Stimulated activated CD8-positive, alpha-beta memory T cell treated with anti-CD3 and anti-CD28 coated beads, Interleukin-7, amount 100 ng/mL, for 1 hour (primary cell): Measurements from ENCODE around the gene CNTNAP5.

Experiments
- DNase-seq, 2 donors: peaks; one replicate each; pipeline ENCODE4 v3.0.0-alpha.2; 2020; ENCODE audit warnings: low read depth in 2 of 2

The CNTNAP5 gene

DNA sequence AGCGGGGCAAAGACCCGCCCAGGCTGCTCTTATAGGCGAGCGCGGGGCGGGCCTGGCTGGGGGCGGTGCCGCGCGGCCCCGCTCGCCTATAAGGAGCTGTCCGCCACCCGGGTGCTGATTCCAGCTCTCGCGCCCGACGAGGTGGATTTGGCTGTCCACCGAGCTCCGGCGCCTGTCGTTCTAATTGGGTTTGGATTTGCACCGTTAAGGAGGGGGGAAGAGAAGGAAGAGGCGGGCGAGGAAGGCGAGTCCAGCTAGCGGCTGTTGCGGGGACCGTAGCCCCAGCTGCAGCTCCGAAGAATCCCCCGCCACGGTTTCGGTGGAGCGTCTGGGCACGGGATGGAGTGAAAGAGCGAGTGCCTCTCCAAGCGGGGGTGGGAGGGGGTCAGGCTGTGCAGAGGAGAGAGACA, at the start of gene CNTNAP5:
Gene CNTNAP5 (plus strand): TSS at position 117 of the 410 bp plus-strand sequence. CDS start 364 bp downstream, outside the sequence.
- no peak for DNase-seq

DNA sequence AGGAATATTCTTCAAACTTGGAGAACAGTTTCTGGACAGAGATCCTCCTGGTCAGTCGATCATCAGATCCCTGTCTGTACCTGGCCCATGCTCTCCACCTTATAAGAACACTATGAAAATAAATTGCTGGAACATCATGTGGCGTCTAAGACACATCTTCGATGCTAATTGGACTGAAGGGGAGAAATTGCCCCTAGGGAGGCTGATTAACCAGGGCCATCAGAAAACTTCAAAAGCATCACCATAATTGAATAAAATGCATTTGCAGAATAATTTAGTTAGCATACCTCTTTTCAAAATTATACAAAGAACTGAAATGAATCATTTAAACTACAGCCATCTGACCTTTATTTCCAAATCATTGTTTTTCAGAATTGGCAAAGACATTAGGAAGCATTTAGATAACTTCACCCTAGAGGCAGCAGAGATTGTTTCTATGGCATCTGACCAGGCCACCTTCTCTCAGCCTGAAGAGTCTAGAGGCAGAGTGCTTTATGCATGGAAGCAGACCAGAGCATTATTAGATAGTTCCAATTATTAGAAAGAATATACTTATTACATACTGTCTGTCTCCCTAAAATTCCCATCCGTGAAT, 48.9 kb upstream of the CNTNAP5 start:
- no peak for DNase-seq

DNA sequence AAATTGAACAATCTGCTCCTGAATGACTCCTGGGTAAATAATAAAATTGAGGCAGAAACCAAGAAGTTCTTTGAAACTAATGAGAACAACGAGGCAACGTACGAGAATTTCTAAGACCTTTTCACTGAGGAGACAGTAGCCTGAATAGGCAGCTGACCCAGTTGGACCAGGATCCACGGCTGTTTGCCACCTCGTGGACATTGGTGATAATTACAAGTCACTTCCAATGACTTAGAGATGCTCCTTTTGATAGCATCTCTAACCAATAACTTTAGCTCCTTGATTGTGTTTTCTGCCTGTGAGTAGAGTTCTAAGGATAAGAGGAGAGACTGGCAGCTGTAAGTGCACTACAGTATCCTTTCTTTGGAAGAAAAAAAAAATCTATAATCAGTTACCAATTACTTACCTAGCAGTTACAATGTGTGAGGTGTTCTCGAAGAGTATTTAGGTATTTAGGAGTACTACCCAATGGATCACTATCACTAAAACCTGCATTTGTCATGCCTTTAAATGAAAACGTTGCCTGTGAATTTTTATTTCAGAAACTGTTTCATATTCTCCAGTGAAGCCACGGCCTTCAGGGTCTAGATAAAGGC, 31.3 kb upstream of the CNTNAP5 start:
- DNase-seq = no peak

DNA sequence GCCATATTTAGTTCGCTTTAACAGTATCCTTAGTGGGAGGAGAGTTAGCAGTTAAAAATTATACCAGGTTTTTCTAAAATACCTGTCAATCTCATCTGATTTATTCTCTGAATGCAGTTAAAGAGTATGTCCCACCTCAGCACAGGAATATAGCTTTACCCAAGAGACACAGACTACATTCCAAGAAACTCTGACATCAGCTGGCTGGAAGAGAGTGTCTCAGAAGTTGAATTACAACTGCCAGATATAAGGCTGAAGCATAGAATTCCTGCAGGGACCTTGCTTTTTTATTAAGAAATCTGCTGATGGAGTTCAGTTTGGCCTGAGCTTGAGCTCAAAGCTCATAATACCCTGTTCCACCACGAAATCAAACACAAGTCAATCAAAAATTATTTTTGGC, 25.4 kb upstream of the CNTNAP5 start:
- no peak for DNase-seq

DNA sequence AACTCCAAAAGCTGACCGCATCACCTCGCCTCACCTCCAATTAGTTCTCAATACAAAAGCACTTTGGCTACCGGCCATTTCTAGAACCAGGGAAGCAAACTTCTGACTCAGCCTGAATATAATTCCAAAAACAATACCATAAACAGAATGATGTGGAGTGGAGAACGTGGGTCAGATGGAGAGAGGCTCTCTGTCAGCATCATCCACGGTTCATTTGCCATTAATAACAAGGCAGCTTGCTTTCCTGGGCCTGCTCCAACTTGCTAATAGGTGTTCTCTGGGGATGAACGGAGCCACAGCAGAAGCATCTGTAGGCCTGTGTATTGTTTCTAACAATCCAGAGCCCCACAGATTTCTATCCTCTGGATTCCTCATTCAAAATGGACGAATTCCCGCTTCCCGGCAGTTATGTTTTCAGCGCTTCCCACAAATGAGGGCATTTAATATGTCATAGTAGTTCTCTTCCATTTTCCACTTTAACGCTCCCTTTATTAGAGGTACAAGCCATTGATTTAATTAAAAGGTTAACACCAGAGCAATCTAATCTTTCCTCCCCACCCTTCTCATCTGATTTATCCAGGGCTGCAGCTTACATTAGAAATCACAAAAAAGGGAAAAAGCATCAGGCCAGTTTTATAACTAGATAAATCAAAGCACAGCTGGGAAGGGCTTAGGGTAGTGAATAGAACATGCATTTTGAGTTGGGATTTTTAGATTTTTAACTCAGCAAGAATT, 23.2 kb upstream of the CNTNAP5 start:
- no peak for DNase-seq

DNA sequence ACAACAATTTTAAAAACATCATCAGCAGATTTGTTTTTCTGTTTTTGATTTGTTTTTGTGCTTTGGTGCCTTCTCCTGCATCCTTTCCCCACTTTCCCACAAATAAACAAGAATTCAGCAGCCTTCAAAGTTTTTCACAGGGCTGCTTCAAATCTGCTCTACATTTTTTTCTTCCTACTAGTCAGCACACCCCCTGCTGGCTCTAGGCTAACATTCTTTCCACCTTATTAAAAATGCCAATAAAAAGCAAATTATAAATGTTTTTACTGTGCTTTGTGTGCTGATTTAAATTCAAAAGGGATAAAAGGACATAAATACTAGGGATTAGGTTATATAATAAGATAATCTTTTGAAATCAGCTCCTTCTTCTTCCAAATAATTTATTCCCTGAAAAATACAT, 6.2 kb upstream of the CNTNAP5 start:
- no peak for DNase-seq

DNA sequence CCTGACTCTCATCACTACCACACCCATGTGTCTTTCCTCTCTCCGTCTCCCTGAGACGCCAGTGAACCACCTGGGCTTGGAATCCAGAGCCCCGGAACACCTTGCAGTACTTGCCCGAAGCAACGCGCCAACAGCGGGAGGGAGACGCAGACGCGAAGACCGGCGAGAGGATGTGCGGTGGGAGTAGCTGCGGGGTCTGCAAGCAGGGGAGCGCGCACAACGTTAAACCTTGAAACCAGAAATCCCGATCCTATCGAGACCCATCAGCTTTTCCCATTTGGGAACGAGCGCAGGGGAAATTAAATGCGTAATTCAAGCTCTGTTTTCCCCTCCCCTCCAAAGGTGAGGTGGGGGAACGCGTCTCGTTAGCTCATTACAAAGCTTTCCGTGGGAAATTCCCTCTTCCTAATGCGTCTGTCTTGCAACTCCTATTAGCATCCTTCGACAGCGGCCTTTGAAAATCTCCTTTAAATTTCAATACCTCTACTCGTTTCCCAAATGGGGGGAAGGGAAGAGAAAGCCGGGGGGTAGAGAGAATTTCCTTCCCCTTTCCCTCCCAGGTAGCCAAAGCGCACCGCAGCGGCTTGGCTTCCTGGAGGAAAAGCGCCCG, 421 bp upstream of the CNTNAP5 start:
- DNase-seq = no peak

DNA sequence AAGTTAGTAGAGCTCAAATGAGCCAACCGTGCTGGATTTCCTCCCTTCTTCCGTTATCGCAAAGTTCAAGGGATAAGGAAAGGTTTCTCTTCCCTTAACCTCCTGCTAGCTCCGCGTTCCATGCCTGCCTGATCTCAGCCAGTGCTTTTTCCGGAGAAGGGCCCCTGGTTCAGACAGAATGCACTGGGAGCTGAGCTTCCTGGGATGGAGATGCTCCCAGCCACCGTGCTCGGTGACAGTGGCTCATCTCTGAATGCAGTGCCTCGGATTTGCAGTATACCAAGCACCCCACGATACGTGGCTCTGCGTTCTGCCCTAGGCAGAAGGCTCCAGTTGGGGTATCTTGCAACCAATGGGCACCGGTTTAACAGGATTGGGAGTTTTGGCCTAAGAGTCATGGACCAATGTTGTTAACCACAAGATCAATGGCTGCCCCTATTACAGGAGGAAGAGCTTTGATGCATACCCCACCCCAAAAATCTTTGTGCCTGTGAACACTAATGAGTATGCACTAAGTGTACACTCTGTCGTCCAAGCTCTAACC, 876 bp downstream of the CNTNAP5 start:
- DNase-seq = no peak

DNA sequence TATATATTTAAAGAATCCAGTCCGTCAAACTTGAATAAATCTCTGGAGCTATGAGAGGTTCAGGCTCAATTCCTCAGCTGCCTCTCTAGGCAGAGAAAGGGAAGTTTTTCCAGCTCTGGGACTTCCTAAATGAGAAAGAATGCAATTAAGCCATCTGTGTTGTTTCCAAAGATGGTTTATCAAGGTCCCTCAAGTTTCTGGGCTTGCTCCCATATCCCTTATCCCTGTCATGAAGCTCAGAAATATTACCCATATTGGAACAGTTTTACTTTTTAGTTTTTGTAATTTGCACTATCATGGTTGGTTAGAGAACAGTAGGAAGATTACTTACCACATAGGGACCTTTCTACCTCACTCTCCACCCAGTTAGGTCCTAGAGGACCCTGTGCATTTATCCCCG, 1.4 kb downstream of the CNTNAP5 start:
- DNase-seq = no peak

DNA sequence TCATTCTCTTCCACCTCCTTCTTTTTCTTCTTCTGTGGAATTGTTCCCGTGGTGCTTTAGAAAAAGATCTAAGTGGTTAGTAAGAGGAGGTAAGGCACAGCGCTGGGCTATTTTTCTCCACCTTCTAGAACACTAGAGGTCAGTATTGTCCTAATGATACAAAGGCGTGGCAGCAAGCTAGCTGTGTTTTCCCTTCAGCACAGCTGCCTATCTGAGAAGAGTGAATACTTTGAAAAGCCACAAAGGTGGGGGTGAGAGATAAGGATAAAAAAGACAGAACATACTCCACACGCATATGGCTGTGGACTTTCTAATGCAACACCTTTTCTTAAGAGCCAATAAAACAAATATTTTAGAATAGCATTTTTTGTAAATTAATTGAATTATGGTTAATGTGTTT, 2.1 kb downstream of the CNTNAP5 start:
- no peak for DNase-seq

DNA sequence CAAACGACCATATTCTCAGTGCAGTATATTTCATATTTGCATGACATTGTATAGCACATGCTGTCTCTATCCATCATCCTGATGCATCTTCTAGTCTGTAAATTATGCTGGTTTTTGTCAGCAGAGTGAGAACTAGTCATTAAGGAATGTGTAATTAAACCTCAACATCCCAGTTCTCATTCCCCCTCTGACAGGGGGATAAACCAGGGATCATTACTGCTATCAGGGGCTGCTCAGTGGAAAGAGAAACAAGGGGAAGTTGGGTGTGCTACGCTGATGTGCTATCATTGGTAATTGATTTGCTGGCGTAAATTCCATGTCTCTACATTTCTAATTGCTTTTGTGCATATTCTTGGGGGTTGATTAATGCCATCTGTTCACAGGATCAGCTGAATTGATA, 7.7 kb downstream of the CNTNAP5 start:
- DNase-seq = no peak

DNA sequence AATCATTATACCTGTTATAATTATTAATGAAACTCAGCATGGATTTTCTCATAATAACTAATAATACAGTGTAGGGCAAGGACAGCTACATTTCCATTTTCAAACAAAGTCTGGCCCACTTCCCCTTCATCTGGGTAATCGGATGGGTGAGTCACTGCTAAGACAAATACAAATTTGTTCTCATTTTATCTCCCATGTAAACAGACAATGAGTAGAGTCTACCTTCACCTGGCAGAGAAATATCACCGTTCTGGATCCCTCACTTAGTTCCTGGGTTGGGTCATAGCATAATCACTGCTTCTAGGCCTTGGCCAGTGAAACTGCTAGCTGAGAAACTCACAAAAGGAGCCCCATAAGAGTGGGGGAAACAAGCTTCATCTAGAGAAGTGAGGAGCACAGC, 9.2 kb downstream of the CNTNAP5 start:
- no peak for DNase-seq

DNA sequence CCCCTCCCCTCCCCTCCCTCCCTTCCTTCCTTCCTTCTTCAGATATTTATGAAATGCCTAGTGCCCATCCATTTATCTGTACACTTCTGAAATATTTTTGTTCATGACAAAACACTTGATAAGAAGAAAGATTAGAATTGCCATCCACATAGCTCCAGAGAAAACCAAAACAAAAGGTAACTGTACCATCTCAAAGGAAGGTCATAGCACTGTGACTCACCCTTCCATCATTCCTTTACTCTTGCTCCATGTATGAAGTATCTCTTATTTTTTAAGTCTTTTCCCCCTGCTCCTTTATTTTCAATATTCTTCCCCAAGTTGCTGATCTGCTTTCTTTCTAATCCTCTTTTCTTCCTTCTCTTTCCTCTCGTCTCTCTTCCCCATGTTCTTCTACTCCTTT, 9.9 kb downstream of the CNTNAP5 start:
- no peak for DNase-seq

DNA sequence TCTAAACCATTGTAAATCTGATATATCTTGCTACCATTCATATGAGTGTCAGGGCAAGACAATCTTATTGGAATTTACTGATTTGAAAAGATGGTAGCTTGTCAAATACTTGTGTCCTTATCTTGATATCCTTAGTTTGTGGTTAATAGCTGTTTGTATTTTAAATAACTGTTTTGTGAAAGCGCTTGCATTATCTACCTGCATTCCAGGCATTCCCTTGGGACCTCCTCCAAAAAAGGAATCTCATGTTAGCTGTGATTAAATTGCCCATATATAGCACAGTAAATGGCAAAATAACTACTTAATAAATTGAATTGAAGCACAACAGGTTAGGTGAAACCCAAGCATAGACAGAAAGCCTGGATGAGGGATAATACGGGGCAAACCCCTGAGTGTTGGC, 13.9 kb downstream of the CNTNAP5 start:
- no peak for DNase-seq

DNA sequence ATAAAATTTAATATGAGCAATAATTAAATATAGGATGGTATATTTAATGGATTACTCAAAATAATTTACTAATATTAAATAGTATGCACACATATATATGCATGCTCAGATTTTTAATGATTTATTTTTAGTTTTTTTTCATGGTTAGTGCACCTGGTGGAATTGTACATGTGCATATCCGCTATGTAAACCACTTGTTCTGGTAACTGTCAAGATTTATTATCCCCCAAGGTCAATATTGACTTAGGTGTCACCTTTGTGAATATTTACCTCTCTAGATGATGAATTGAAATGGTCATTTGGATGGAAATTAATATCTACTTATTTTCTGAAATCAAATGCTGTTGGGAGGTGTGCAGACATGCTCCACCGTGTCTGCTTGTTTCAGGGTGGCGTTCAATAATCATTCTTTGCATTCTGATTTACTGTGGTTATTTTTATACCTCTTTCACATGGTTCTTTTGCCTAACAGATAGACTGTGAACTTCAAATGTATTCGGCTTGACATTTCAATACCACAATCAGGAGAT, 14.7 kb downstream of the CNTNAP5 start:
- no peak for DNase-seq

DNA sequence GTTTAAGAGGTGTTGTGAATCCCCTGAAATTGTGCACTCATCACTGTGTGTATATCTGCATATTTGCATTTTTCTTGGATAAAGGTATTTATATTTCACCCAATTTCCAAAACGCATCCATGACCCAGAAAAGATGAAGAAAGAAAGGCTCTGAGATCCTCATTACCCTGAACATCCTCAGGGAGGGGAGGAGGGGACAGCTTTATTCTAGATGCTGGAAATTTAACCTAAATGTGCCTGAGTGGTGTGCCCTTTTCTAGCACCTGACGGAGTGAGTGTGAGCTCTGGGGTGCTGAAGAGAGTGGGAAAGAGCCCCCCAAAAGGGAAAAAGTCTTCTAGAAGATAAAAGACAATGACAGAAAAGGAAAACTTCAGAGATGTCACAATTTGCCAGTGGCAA, 20.8 kb downstream of the CNTNAP5 start:
- DNase-seq = no peak

DNA sequence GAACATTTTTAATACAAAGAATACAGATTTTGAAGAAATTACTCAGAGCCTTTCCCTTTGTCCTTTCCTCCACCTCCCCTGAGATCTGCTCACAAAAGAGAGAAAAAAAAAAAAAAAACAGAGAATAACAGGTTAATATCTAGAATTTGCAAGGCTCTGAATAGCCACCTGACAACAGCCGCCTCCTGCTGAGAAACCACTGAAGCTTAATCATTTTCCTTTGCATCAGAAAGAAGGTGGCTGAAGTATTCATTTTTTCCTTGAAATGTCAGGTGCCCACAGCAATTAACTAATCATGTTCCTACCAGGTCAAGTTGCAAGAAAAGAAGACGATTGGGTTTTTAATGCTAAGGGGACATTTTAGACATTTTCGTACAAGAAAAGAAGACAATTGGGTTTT, 21.2 kb downstream of the CNTNAP5 start:
- DNase-seq = no peak

DNA sequence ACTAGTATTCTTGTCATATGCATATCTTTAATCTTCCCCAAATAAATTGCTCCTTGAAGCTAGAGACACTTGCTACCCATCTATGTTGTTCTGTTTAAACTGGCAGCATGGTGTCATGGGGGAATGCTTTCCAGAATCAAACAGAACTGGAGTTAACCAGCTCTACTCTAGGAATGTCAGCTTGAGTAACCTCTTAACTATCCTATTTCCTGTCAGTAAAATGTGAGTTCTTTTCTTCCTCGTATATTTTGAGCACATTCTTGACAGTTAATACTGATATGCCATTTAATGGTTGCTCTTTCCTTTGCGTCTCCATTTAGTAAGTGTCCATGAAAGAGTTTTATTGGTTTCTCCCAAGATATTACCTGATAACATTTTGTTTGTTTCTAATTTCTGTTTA, 23.0 kb downstream of the CNTNAP5 start:
- DNase-seq = no peak

DNA sequence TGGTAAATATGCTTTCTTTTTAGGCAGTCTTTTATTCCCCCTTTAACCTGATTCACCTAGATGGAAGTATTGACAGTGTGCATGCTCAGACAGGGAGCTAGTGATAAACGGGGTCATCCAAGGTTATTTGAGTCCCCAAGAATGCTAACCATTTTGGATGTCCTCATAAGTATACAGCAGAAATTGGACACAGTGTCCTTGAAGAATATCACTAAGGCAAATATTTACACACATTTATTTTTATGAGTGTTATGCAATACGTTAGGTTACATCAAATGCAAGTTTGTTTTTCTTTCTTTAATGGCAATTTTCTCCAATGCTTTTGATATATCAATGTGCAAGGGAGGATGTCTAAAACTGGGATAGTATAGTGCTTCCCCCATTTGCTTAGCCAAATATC, 23.6 kb downstream of the CNTNAP5 start:
- DNase-seq = no peak

DNA sequence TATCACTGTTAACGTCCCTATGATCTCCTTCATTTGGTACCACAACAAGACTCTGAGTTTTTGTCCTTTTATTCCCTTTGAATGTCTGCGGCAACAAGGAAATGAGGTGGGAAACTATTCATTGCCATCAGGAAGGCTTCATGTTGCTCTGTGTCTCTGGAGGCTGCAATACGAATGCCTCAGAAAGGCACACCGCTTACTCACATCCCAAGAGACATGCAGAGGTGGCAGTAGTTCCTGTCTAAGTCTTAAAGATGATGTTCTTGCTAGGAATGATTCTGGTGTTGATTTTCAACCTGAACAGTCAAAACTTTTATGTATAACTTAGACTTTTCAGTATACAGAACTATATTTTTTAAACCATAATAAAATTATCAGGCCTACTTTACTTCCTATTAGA, 24.0 kb downstream of the CNTNAP5 start:
- DNase-seq = no peak

DNA sequence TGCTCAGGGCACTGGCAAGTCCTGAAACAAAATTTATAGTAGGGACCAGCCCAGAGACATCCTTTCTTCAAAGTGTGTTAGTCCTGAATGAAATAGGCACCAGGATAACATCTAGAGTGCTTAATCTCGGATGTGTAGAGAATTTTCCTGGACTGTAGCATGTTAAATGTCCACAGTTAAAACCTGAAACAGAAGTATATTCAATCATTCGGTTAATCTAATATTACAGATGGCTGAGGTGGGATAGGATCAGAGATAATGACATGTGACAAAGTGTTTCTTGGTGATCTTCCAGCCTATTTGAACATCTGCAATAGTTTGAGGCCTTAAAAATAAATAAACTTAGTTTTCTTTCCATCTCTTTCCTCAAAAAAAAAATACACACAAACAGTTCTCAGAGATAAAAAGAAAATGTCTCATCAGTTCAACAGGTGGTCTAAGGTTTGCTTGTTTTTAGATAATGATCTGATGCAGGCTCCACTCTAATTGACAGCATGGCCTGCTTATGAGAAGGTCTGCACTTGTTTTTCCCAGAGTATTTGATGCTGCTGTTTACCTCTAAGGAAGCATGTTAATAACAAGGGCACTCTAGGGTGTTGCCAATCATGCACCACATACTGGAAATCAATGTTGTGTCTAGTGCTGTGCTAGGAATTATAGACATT, 25.9 kb downstream of the CNTNAP5 start:
- no peak for DNase-seq

DNA sequence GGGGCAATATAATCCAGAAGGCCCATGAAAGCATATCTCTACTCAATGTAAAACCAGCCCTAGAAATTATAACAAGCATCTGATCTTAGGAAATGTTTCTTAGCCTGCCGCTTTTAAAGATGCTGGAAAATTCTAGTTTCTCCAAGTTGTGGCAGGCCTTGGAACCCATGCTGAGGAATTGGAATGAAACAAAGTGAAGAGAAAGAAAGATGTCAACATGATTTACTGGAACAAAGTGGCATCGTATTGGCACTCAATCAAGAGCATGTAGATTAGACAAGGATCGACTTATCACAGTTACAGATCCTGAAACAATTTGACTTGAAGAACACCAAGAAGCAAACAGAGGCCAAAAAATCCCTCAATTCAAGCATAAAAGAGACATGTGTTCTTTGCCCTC, 28.7 kb downstream of the CNTNAP5 start:
- DNase-seq = no peak
